Spleen (tissue), 11 donors: ENCODE results near the gene PCDHGB3. TPM values are rescaled to one million over a fixed set of nuclear protein-coding genes. Genes with fewer than 3 reads are reported as not detected.
"Not testable (repeated sequence)": the region's sequence is repeated elsewhere in the genome, so short reads cannot be mapped to it uniquely, and the experiment has no call there.

Experiments used
- DNase-seq: peaks from one replicate; pipeline ENCODE4 v3.0.0-alpha.2; 2020
- H3K27ac ChIP-seq, 8 donors: fragments of 200-600 bp; sonication (generic) in 7 of 8; 1 replicate in 4 of 8; 2 replicates in 4 of 8; pipeline versions ENCODE4 v1.5.0 to v1.8.0; 2016 to 2021; ENCODE audit warnings: inconsistent platforms in 4 of 8, mild to moderate bottlenecking in 4 of 8, moderate library complexity in 1 of 8
- H3K27me3 ChIP-seq, 7 donors: fragments of 200-600 bp; sonication (generic) in 6 of 7; replicated peaks in 1 of 7; 1 replicate in 4 of 7; 2 replicates in 3 of 7; pipeline versions ENCODE4 v1.5.0 to v1.8.0; 2016 to 2021; ENCODE audit warnings: inconsistent platforms in 3 of 7, mild to moderate bottlenecking in 1 of 7
- H3K36me3 ChIP-seq, 6 donors: fragments of 200-600 bp; sonication (generic) in 5 of 6; 1 replicate in 4 of 6; 2 replicates in 2 of 6; pipeline versions ENCODE4 v1.5.0 to v1.8.0; 2016 to 2021; ENCODE audit warnings: inconsistent platforms in 2 of 6
- H3K4me1 ChIP-seq, 6 donors: fragments of 200-600 bp; sonication (generic) in 5 of 6; 1 replicate in 3 of 6; 2 replicates in 3 of 6; pipeline versions ENCODE4 v1.5.0 to v1.8.0; 2016 to 2021; ENCODE audit warnings: inconsistent platforms in 3 of 6
- H3K4me3 ChIP-seq, 8 donors: fragments of 200-600 bp; sonication (generic) in 7 of 8; 1 replicate in 4 of 8; 2 replicates in 4 of 8; pipeline versions ENCODE4 v1.5.0 to v1.8.0; 2016 to 2021; ENCODE audit warnings: inconsistent platforms in 4 of 8, mild to moderate bottlenecking in 4 of 8, moderate library complexity in 2 of 8
- H3K9me3 ChIP-seq, 8 donors: fragments of 200-600 bp; sonication (generic) in 7 of 8; 1 replicate in 4 of 8; 2 replicates in 4 of 8; pipeline versions ENCODE4 v1.5.0 to v1.8.0; 2016 to 2021; ENCODE audit warnings: inconsistent platforms in 4 of 8
- POLR2A ChIP-seq, 3 donors: fragments of 450-650 bp; IDR thresholded peaks; one replicate each; pipeline ENCODE4 v1.5.1; 2017; ENCODE audit warnings: antibody characterized with exemption in 3 of 3, mild to moderate bottlenecking in 1 of 3
- POLR2AphosphoS5 ChIP-seq, 3 donors: sonication (generic); formaldehyde crosslinking; IDR thresholded peaks; one replicate each; pipeline ENCODE4 v1.5.1; 2017; ENCODE audit warnings: antibody characterized with exemption in 3 of 3
- WGBS, 5 donors: extraction: QIAGEN DNeasy Blood & Tissue Kit in 3 of 5; methylation state at CpG; one replicate each; pipeline versions ENCODE4 v1.1.5 to v1.1.7; 2013 to 2018; 5-methylcytosine and 5-hydroxymethylcytosine counted together
- intact Hi-C: fragments of 100-400 bp; cut with DNase I; formaldehyde crosslinking; loops from one replicate; pipeline ENCODE4 v1.15.0; 2023; ENCODE audit warnings: low total_unique reads
- polyA plus RNA-seq, 3 donors: library from polyadenylated mRNA; stranded (reverse); fragments of 200-250 nt; gene quantifications; one replicate each; pipeline ENCODE4 v1.2.1, GENCODE V29; 2013
- total RNA-seq, 7 donors: library from RNA; depleted of rRNA in 3 of 7; stranded (reverse); fragments of >200 nt in 3 of 7; fragmentation: NEBNext Ultra II Directional in 4 of 7; extraction: Animal tissue kit (Norgen Biotek cat#: 25700) in 4 of 7; gene quantifications; one replicate each; pipeline versions ENCODE4 v1.1.0 to v1.2.1, GENCODE V29; 2016 to 2021
- TF ChIP-seq, protein P1 (sequence below), 11 experiments: fragments of 200-600 bp in 7 of 11; fragments of 450-650 bp in 4 of 11; sonication (generic) in 4 of 11; IDR thresholded peaks in 8 of 11; conservative IDR thresholded peaks in 3 of 11; 1 replicate in 7 of 11; 2 replicates in 4 of 11; pipeline versions ENCODE4 v1.4.0 to v1.8.0; 2016 to 2021; ENCODE audit warnings: antibody characterized with exemption in 11 of 11, inconsistent platforms in 4 of 11, mild to moderate bottlenecking in 1 of 11
- donor health status: healthy with polysubstance abuse.
- donor health status: DM: no; HTN: no; CAD: no; lungs with moderate emphysema.
- donor health status: DM: no; HTN: no; CAD: no.
- donor health status: Bipolar disorder and iron deficiency.
- donor health status: healthy.
- donor health status: DM: no; HTN: no; CAD: no.
- donor health status: DM: yes; HTN: yes; CAD: no.

PCDHGB3 gene
- total and polyA plus RNA-seq, 10 donors: 0.06 to 5.0 (median 3.8) TPM

DNA sequence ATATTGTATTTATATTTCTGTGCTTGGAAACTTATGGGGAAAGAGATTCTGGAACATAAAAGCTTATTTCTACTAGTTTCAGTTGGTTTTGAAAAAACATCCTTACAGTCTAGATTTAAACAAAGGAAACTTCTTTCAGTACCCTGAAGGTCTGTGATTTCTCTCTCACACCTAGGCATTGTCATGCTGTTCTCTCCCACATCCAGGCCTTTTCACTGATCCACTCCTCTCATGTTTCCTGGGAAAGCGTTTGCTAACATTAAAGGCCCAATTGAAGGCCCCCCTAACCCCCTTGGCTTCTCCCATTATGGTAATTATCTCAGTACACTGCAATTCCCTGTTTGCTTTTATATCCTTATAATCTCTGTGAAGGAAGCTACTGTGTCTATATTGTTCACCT is 27.3 kb upstream of the PCDHGB3 start:
- H3K4me3 ChIP-seq: no peak overlapping the region
- H3K4me1 ChIP-seq: no peaks in the 10 kb centered on the region
- no peak for TF ChIP-seq POLR2AphosphoS5 (IDR thresholded peaks at IDR 0.05)
- TF ChIP-seq, protein P1, sequence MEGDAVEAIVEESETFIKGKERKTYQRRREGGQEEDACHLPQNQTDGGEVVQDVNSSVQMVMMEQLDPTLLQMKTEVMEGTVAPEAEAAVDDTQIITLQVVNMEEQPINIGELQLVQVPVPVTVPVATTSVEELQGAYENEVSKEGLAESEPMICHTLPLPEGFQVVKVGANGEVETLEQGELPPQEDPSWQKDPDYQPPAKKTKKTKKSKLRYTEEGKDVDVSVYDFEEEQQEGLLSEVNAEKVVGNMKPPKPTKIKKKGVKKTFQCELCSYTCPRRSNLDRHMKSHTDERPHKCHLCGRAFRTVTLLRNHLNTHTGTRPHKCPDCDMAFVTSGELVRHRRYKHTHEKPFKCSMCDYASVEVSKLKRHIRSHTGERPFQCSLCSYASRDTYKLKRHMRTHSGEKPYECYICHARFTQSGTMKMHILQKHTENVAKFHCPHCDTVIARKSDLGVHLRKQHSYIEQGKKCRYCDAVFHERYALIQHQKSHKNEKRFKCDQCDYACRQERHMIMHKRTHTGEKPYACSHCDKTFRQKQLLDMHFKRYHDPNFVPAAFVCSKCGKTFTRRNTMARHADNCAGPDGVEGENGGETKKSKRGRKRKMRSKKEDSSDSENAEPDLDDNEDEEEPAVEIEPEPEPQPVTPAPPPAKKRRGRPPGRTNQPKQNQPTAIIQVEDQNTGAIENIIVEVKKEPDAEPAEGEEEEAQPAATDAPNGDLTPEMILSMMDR (IDR thresholded peaks at IDR 0.05 in 8 of 11, conservative IDR thresholded peaks at IDR 0.05 in 3 of 11): no peak
- TF ChIP-seq POLR2A (IDR thresholded peaks at IDR 0.05): no peak
- no peak overlapping the region for H3K27ac ChIP-seq
- DNase-seq: no peak
- H3K9me3 ChIP-seq: peaks cover 0 to 100% (median 94%) of the 10 kb centered on the region in 8 donors
- WGBS, 5 donors: 12 to 28% (median 20%) methylated on average over 1 of the region's 1 CpG
- intact Hi-C loops: no loop called here
- peaks cover 0 to 100% (median 8%) of the 10 kb centered on the region in 7 donors for H3K27me3 ChIP-seq
- no peaks in the 10 kb centered on the region for H3K36me3 ChIP-seq

GRCh38 chr5:141343242-141343952 is 26.6 kb upstream of the PCDHGB3 start, which contains the start of gene PCDHGA3:
Gene PCDHGA3, plus strand, starts transcription at chr5:141343829. Its CDS starts 205 bp downstream, at chr5:141344034.
- no peak for TF ChIP-seq POLR2A (IDR thresholded peaks at IDR 0.05)
- TF ChIP-seq, protein P1 (IDR thresholded peaks at IDR 0.05 in 8 of 11, conservative IDR thresholded peaks at IDR 0.05 in 3 of 11): peak in 1 of 11 experiments; percentile 12
- Histone ChIP-seq H3K27me3 (peaks cover 0 to 100% (median 7%) of the 10 kb centered on the region in 7 donors), H3K36me3 (no peaks in the 10 kb centered on the region), H3K9me3 (peaks cover 0 to 100% (median 94%) of the 10 kb centered on the region in 8 donors), H3K4me1 (no peaks in the 10 kb centered on the region), H3K4me3 (peak within 1 kb of the TSS in 2 of 8 donors; percentile 10 to 42), H3K27ac (no peak within 1 kb of the TSS)
- DNase-seq: no peak
- 24 to 29% (median 27%) methylated on average over 9 of the region's 9 CpGs for WGBS, 5 donors
- intact Hi-C loops: no loop called here

- Histone ChIP-seq H3K36me3 (no peaks in the 10 kb centered on the region), H3K4me1 (no peaks in the 10 kb centered on the region), H3K4me3 (peak overlapping the region in 2 of 8 donors; percentile 10 to 42), H3K9me3 (peaks cover 0 to 100% (median 94%) of the 10 kb centered on the region in 8 donors), H3K27me3 (peaks cover 0 to 100% (median 7%) of the 10 kb centered on the region in 7 donors), H3K27ac (no peak overlapping the region)
- no peak for DNase-seq
- intact Hi-C loops: no loop called here
- WGBS, 5 donors: 29 to 42% (median 32%) methylated on average over 31 of the region's 31 CpGs
- TF ChIP-seq POLR2A (IDR thresholded peaks at IDR 0.05): no peak
- TF ChIP-seq POLR2AphosphoS5 (IDR thresholded peaks at IDR 0.05): no peak
- TF ChIP-seq, protein P1 (IDR thresholded peaks at IDR 0.05 in 8 of 11, conservative IDR thresholded peaks at IDR 0.05 in 3 of 11): no peak
Measured at GRCh38 chr5:141343953-141344463, 26.0 kb upstream of the PCDHGB3 start.

- no peaks in the 10 kb centered on the region for H3K4me1 ChIP-seq
- H3K9me3 ChIP-seq: peaks cover 0 to 98% (median 93%) of the 10 kb centered on the region in 8 donors
- H3K4me3 ChIP-seq: no peak overlapping the region
- DNase-seq: no peak
- 36 to 50% (median 39%) methylated on average over 13 to 20 of the region's 20 CpGs for WGBS, 5 donors
- intact Hi-C loops: no loop called here
- no peak for TF ChIP-seq POLR2AphosphoS5 (IDR thresholded peaks at IDR 0.05)
- TF ChIP-seq POLR2A (IDR thresholded peaks at IDR 0.05): no peak
- TF ChIP-seq, protein P1 (IDR thresholded peaks at IDR 0.05 in 8 of 11, conservative IDR thresholded peaks at IDR 0.05 in 3 of 11): no peak
- no peak overlapping the region for H3K27ac ChIP-seq
- no peaks in the 10 kb centered on the region for H3K36me3 ChIP-seq
- peaks cover 0 to 97% (median 8%) of the 10 kb centered on the region in 7 donors for H3K27me3 ChIP-seq
Measured at GRCh38 chr5:141345327-141345726, 24.7 kb upstream of the PCDHGB3 start.

GRCh38 chr5:141346017-141346416 is 24.0 kb upstream of the PCDHGB3 start:
- H3K4me3 ChIP-seq, H3K36me3 ChIP-seq, H3K4me1 ChIP-seq, DNase-seq, intact Hi-C loops, H3K27ac ChIP-seq: not testable (repeated sequence)
- peaks cover 0 to 97% (median 13%) of the 10 kb centered on the region in 7 donors for H3K27me3 ChIP-seq
- H3K9me3 ChIP-seq: peaks cover 0 to 98% (median 93%) of the 10 kb centered on the region in 8 donors
- 36 to 66% (median 41%) methylated on average over 7 to 27 of the region's 35 CpGs for WGBS, 5 donors
